HuH-7.5 (cell line): ENCODE measurements around the gene KAT6B.
"Not testable (repeated sequence)": the region's sequence is repeated elsewhere in the genome, so short reads cannot be mapped to it uniquely, and the experiment has no call there.

Experiments
- DNase-seq: peaks from one replicate; pipeline ENCODE4 v3.0.0; 2011; ENCODE audit warnings: low spot score

The KAT6B gene

GRCh38 chr10:75037171-75038153 is 211.1 kb downstream of the KAT6B start:
- no peak for DNase-seq

- no peak for DNase-seq
Measured at GRCh38 chr10:75038335-75038734, 211.9 kb downstream of the KAT6B start.

- no peak for DNase-seq
Measured at GRCh38 chr10:75040576-75040975, 214.2 kb downstream of the KAT6B start.

- no peak for DNase-seq
Measured at GRCh38 chr10:75042292-75042974, 216.0 kb downstream of the KAT6B start.

- no peak for DNase-seq
Measured at GRCh38 chr10:75043256-75044131, 217.1 kb downstream of the KAT6B start.

GRCh38 chr10:75048669-75049098 is 222.3 kb downstream of the KAT6B start:
- no peak for DNase-seq

GRCh38 chr10:75049316-75050148 is 223.1 kb downstream of the KAT6B start:
- no peak for DNase-seq

- no peak for DNase-seq
Measured at GRCh38 chr10:75050149-75050919, 223.9 kb downstream of the KAT6B start.

GRCh38 chr10:75051308-75051707 is 224.9 kb downstream of the KAT6B start:
- DNase-seq: no peak

GRCh38 chr10:75055896-75056406 is 229.6 kb downstream of the KAT6B start:
- not testable (repeated sequence) for DNase-seq

- DNase-seq: no peak
Measured at GRCh38 chr10:75057680-75058079, 231.3 kb downstream of the KAT6B start.

- no peak for DNase-seq
Measured at GRCh38 chr10:75058161-75058560, 231.8 kb downstream of the KAT6B start.

GRCh38 chr10:75061709-75062505 is 235.5 kb downstream of the KAT6B start:
- no peak for DNase-seq

- no peak for DNase-seq
Measured at GRCh38 chr10:75062506-75063299, 236.3 kb downstream of the KAT6B start.

GRCh38 chr10:75063461-75064230 is 237.2 kb downstream of the KAT6B start:
- no peak for DNase-seq

GRCh38 chr10:75065076-75065475 is 238.7 kb downstream of the KAT6B start:
- DNase-seq: no peak

GRCh38 chr10:75066271-75066670 is 239.9 kb downstream of the KAT6B start:
- no peak for DNase-seq

- DNase-seq: no peak
Measured at GRCh38 chr10:75067272-75067671, 240.9 kb downstream of the KAT6B start.
